Measurements from ENCODE around the gene ACVR2A.

ACVR2A gene

DNA sequence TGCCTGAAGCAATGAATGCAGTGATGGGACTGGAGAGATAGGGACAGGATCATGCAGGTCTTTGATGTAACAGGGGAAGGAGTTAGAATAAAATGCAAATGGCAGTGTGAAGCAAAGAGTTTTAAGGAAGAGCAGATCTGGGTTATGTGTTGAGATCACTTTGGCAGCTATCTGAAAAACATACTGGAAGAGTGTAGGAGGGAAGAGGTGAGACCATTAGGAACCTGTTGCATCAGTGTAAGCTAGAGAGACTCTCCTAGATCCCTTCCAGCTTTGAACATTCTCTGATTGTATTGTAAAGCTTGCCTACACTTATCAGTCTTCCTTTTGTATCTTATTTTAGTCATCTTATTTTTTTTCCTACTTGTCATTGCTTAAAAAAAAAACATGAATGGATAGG, 10.5 kb downstream of the ACVR2A start:
- DNase-seq (ENCODE audit: low read depth), result no peak

DNA sequence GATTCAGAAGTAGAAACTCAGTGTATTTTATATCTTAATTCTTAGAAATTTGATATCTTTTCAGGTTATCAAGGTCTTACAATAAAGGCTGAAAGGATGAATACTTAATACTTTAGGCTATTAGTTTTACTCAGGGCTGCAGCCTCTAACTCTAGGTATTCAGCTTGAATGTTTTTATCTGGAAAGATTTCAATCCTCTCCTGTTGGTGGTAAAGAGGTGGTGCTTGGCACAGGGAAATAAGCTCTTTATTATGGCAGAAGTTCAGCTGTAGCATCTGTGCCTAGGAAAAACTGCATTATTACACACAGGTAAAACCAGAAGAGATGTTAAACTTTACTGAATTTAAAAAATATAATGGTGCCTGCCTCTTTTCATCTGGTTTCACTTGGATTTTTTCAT, 11.1 kb downstream of the ACVR2A start:
- no peak for DNase-seq (ENCODE audit: low read depth)

DNA sequence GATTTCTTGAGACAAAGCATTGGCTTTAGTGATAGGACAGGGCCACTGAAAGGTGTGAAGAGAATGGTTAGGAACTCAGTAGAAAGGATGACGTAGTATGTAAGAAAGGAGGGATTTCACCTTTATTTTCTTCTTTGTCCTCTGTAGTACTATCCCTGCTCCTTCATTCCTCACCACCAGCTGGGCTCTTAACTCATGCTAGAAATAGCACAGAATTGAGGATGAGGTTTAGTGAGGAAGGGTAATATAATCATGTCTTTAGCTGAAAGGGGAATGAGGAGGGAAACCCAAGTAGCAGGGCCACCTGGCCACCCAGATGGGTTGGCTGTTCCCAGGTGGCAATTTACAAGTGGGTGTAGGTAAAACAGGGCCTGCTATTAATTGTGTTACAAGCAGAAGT, 15.2 kb downstream of the ACVR2A start:
- DNase-seq (ENCODE audit: low read depth), result no peak

DNA sequence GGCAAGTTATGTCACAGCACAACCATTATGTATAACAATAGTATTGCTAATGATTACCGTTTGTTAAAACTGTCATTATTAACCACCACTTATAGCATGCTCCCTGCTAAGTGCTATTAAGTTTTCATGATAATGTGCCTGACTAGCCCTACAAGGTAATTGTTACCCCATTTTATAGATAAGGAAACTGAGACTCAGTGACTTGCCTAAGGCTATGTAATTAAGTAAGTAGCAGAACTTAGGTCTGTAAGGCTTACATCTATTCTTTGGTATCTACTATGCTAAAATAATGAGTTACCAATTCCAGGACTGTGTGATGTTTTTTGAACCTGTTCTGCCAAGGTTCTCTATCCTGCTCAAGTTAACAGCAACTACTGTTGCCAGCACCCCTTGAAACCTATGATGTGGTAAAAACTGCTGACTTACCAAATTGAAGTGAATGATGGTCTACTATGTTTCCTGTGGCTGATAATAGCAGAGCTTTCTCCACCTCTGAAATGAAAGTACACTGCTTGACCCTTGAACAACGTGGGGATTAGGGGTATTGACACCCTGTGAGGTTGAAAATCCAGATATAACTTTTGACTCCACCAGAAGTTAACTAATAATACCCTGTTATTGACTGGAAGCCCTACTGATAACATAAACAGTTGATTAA, 18.2 kb downstream of the ACVR2A start:
- DNase-seq (ENCODE audit: low read depth), result no peak

DNA sequence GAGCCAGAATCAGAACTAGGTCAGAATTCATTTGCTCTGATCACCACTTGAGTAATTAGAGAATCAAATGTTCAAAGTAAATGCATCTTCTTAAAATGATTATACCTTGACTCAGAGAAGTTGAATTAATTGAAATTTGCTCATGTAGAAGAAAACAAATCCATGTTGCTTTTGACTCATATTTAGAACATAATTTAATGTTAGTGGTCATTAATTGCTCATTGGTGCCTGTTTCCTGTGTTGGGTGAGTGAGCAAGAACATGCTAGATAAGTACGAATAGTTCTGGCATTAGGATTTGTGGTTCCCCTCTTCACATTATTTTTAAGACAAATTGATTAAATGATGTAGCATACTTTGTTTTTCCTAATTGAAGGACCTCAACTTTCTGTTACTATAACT, 19.0 kb downstream of the ACVR2A start:
- no peak for DNase-seq (ENCODE audit: low read depth)

DNA sequence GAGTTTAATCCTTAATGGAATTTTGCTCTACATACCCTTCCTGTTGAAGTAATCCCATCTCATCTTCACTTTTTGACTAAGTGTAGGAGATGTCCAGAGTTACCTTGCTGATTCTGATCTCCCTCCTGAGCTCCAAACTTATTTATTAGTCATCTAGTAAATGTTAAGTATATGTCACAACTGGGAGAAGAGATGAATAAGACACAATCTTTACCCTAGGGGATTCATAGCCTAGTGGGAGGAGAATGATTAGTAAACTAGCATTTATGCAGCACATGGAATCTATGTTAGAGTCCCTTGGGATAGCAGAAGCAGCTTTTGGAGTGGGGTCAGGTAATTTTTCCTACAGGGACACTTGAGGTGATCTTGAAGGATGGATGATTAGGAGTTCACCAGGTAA, 20.7 kb downstream of the ACVR2A start:
- DNase-seq (ENCODE audit: low read depth), result no peak

DNA sequence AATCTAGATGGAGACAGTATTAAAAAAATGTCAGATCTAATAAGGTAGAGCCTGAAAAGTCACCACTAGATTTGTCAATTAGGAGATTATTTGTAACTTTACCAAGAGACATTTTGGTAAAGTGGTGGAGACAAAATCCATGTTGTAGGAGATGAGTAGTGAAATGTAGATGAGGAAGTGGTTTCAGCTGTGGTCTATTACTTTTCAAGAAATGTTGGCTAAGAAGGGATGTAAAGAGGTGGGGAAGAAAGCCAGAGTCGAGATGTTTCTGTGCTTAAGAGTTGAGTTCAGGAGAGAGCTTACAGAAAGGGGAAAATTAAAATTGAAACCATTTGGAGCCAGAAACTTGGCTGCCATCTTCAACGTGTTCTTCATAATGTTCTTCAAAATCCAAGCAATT, 22.2 kb downstream of the ACVR2A start:
- no peak for DNase-seq (ENCODE audit: low read depth)

DNA sequence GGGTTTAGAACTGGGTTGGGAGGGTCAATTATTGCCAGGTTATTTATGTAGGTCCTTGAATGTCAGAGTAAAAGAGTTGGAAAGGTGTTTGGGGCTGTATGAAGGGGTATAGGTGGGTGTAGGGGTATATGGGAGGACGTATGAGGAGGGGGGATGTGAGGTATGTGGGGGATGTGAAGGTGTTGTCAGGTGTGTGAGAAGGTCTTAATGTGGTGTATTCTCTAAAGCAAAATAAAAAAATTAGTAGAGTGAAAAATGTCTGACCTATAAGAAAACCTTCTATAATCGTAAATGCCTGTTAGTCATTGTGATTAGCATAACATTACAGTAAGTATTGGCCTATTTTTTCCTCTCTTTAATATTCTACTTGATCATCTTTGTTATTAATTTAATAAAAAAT, 25.1 kb downstream of the ACVR2A start:
- DNase-seq (ENCODE audit: low read depth), result no peak

DNA sequence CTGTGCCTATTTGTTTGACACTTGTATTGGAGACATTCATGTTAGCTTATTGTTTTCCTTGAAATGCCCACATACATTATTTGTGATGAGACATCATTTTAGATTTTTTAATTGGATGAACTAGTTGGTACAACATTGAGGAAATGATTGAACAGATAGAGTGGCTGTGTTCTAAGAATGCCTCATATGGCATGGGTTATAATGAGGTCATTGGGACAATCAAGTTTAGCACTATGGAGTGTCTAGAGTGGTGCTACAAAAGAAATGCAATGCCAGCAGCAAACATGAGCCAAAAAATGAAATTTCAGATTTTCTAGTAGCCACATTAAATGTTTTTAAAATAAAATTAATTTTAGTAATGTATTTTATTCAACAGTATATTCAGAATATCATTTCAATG, 28.1 kb downstream of the ACVR2A start:
- DNase-seq (ENCODE audit: low read depth), result no peak

DNA sequence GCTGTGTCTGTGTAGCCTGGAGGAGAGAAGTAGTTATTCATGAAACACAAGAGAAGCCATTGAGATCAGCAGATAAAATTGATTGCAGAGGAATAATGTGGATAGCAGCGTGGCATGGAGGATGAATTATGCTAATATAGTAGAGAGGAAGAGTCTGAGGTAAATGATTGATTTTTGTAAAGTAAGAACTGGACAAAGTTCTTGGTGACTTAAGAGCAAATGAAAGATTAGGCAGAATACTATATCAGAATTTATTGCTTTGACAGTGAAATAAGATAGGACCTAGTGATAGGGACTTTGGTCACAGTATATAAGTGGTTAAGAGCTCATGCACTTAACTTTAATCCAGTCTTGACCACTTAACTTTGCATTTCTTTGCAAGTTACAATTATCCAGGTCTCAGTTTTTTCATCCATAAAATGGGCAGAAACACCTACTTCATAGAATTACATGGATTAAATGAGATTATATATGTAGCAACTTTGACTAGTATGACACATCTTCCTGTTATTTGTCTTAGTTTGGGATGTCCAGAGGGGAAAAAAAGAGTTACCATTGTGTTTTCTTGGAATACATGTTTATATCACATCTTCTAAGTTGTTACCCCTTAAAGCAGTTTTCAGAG, 29.1 kb downstream of the ACVR2A start:
- no peak for DNase-seq (ENCODE audit: low read depth)

DNA sequence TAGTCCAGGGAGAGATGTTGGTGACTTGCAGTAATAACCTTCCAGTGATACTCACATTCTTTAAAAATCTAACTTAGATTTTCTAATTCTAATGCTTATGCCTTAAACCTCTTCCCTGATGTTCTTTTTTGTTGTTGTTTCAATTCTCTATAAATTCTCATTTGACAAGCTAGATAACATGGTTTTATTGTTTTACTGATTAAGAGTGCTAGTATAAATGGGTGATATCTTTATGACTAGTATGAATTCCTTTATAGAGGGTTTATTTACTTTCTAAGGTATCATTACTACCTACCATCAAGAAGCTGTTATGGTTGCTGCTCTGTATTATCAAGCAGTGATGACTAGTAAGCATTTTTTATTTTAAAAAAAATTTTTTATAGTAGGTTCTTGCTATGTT, 35.0 kb downstream of the ACVR2A start:
- no peak for DNase-seq (ENCODE audit: low read depth)

DNA sequence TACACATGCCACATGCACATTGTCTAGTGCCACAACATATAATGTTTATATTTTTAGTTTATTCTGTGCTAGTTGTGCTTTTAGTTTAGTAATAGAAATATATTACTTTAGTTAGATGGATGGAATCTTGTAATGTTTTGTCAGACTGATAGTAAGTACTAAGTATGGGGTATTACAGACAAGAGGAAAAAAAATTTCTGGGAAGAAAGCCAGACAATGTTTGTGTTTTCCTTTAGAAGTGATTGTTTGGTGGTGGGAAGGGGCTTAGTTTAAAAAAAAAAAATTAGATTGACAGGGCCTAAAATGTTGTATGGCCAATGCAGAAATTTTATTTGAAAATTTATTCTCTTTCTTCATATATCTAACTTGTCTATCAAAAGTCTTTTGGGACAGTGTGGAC, 37.8 kb downstream of the ACVR2A start:
- no peak for DNase-seq (ENCODE audit: low read depth)

DNA sequence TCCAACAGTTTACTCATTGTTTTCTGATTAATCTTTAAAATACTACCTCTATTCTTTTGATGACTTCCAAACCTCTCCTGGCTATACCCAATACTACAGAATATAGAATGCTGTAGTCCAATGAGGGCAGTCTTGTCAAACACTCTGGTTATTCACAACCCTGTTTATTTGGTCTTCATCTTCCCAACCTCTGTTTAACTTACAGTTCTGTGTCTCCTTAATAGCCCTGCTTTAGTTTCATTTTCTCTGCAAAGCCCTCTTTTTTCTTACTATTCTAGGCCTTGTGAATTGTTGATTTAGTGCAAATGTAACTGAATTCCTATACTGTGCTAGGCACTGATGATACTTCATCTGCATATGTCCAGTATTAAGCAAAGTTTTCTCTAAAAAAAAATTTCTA, 40.0 kb downstream of the ACVR2A start:
- no peak for DNase-seq (ENCODE audit: low read depth)

DNA sequence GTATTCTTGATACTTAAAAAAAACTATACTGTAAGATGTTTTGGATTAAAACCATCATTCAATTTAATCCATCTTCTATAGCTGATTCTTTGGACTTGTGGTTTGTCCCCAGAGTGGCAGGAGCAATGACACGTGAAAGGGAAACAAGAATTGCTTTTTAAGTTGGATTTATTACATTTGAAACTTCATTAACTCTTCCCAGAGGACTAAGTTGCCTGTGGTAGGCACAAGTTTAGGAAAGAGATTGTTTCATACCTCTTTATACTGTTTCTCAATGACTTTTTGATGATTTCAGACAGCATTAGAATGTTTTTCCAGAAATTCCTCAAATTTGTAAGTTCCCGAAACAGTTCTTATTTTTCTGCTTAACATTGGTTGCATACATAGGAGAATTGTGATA, 41.3 kb downstream of the ACVR2A start:
- DNase-seq (ENCODE audit: low read depth), result no peak

DNA sequence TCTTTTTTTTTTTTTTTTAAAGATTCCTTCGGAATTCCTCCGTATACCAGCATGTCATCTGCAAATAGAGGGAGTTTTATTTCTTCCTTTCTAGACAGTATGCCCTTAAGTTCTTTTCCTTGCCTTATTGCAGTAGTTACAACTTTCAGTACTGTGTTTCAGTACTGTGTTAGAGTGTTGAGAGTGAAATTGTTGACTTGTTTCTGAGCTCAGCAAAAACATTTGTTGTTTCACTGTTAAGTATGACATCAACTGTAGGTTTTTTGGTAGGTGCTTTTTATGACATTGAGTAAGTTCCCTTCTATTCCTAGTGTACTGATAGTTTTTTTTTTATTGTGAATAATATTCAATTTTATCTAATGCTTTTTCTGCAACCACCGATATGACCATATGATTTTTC, 43.9 kb downstream of the ACVR2A start:
- no peak for DNase-seq (ENCODE audit: low read depth)

DNA sequence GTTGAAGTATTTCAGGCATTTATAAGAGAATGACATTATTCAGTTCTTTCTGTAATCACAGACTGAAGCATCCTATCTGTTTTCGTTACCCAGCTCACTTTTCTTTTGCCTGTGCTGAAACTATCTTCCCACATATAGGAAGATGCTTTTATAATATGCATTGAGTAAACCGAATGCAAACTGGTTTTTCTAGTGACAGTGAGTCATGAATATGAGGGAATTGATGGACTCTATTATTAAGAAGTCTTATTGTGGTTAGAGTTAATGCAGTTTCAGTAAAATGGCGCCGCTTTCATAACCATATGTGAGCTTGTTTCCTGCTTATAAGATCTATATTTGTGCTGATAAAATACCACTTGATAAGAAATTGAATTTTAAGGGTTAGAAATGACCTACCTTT, 59.2 kb downstream of the ACVR2A start:
- no peak for DNase-seq (ENCODE audit: low read depth)

DNA sequence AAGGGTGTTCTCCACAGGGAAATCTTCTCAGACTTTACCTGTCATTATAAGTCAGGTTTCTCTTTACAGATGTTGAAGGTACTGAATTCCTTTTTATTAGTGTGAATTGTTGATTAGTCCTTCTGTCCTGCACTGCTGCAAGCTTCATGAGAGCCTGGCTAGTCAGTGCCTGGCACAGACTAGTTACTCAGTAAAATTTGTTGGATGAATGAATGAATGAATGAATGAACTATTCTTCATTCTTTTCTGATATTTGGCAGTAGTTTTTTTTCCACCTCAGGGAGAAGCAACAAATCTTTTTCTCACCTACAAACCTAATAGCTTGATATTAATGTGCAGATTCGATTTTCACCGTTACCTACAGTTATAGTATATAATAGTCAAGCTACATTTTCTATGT, 64.3 kb downstream of the ACVR2A start:
- no peak for DNase-seq (ENCODE audit: low read depth)

DNA sequence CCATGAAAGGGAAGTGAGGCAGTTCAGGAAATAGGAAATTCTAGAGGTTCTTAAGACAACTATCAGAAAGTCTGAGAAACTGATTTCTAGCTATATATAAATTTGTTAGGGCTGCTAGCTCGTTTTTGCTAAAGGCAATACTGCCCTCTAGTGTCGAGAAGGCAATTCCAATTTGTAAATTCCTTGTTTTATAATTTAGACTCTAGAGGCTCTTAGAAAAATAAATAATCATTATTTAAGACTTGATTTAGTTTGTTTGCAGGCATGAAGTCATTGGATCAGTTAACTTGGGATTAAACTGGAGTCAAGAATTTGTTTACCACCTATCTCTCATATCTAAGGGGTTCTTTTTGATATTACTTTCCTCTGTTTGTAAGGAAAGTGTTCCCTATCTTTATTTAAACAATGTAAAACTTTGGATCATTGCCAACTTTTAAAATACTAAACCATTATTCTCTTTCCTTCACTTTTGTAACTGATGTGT, 66.2 kb downstream of the ACVR2A start:
- DNase-seq (ENCODE audit: low read depth), result peak; percentile 54

DNA sequence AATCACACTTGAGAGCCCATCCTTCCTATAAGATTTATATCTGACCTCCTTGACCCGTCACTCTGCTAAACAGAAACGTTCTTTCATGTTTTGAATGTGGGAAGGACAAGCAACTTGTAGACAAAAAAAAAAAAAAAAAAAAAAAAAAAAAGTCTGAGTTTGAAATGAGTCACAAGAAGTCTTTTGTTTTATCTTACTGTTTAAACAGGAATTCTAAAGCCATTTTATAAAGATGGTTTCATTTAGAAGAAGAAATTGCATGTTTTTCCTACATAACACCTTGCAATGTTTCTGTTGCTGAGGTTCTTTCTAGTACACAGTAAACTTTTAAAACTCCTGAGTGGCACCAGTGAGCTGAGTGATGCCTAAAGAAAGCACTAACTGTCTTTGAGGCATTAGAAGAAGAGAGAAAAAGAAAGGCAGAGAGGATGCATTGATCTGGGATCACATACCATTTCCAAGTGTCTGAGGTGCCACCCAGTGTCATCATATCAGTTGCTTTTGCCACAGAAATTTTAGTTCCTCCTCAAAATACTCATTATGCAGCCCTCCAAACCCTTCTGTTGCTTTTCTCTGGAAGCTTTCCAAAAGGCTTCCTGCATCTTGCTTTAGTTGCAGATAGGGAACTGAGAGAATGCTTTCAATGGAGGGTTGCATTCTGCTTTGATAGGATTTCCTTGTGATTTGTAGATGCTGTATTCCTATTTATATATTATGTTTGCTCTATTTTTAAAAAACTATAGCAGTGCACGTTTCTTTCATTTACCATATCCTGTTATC, 69.1 kb downstream of the ACVR2A start:
- DNase-seq (ENCODE audit: low read depth), result no peak

DNA sequence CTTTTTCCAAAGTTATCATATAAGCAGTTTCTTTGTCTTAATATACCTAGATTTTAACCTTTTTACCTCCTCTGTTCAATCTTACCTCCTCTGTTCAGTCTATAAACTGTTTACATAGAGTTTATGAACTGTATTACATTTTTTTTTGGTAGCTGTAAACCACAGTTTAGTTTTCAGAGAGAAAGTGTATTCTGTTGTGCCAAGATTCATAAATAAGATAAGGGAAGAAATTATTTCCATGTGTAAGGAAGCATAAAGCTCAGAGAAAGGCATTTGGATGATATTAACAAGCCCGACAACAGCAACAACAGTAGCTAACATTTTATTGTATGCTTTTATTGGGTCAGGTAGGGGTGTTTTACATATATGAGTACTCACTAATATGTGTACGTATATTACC, 71.2 kb downstream of the ACVR2A start:
- DNase-seq (ENCODE audit: low read depth), result no peak

DNA sequence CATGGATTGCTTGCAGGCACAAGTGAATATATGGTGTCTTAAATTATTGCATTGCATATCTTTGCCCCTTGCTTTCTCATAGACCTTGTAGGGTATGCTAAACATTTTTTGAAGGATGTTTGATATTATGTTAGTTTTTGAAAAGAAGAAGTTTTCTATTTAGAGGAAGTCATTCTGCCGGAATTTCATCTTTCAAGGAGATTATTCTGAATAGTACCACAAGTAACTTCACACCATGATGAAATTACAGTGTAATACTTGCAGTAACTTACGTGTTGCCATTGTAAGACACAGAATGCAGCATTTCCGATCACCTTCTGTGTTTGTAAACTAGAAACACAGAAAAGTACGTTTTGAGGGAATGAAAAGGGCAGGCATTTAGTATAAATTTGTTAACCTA, 71.9 kb downstream of the ACVR2A start:
- no peak for DNase-seq (ENCODE audit: low read depth)

DNA sequence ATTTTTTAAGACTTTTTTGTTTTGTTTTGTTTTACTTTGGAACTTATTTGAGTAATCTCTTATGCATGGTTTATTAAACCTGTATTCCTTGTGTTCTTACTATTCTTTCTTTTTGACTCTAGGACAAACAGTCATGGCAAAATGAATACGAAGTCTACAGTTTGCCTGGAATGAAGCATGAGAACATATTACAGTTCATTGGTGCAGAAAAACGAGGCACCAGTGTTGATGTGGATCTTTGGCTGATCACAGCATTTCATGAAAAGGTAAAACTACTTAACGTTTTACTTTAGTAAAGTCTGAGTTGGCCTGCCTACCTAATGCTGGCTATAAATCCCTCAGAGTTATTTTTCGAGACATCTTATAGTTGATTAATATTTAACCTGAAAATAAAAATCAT, 72.3 kb downstream of the ACVR2A start:
- DNase-seq (ENCODE audit: low read depth), result no peak

DNA sequence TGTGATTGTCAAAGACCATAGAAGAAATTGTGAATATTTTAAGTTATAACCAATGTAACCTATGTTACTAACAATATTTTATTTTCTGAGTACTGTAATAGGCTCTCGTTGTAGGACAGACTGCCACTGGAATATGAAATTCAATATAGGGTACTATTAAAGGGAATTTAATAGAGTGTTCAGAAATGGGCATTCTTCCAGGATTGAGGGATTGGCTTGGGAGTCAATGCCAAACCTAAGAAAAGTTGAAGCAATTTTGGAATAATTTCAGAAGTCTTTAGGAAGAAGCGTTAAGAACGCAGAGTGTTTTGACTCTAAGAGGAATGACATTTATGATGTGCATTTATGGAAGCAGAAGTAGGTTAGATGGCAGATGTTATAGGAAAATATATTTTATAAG, 79.0 kb downstream of the ACVR2A start:
- no peak for DNase-seq (ENCODE audit: low read depth)
